ENCODE measurements around the gene NUP205. TPM values are rescaled to one million over a fixed set of nuclear protein-coding genes. Genes with fewer than 3 reads are reported as not detected.

NUP205 gene
- total RNA-seq, 1 donor from 2014 or later = 91.6 TPM

GRCh38 chr7:135512135-135512887 lies 45.4 kb upstream of the NUP205 start:
- no peak overlapping the region for H3K4me3 ChIP-seq (ENCODE audit: low read depth, low read length)
- DNase-seq (ENCODE audit: low read depth) = no peak
- peak; percentile 68 for TF ChIP-seq CTCF (conservative IDR thresholded peaks at IDR 0.05; ENCODE audit: low read depth, low read length)

- H3K4me3 ChIP-seq (ENCODE audit: low read depth, low read length) = no peak overlapping the region
- DNase-seq (ENCODE audit: low read depth) = no peak
- no peak for TF ChIP-seq CTCF (conservative IDR thresholded peaks at IDR 0.05; ENCODE audit: low read depth, low read length)
Measured at GRCh38 chr7:135514856-135515255, 42.9 kb upstream of the NUP205 start.

GRCh38 chr7:135517060-135517459 lies 40.7 kb upstream of the NUP205 start:
- TF ChIP-seq CTCF (conservative IDR thresholded peaks at IDR 0.05; ENCODE audit: low read depth, low read length) = no peak
- DNase-seq (ENCODE audit: low read depth) = no peak
- no peak overlapping the region for H3K4me3 ChIP-seq (ENCODE audit: low read depth, low read length)

- no peak for TF ChIP-seq CTCF (conservative IDR thresholded peaks at IDR 0.05; ENCODE audit: low read depth, low read length)
- no peak overlapping the region for H3K4me3 ChIP-seq (ENCODE audit: low read depth, low read length)
- no peak for DNase-seq (ENCODE audit: low read depth)
Measured at GRCh38 chr7:135518748-135519147, 39.0 kb upstream of the NUP205 start.

GRCh38 chr7:135519233-135519688 lies 38.5 kb upstream of the NUP205 start:
- H3K4me3 ChIP-seq (ENCODE audit: low read depth, low read length) = no peak overlapping the region
- DNase-seq (ENCODE audit: low read depth) = no peak
- TF ChIP-seq CTCF (conservative IDR thresholded peaks at IDR 0.05; ENCODE audit: low read depth, low read length) = no peak

- TF ChIP-seq CTCF (conservative IDR thresholded peaks at IDR 0.05; ENCODE audit: low read depth, low read length) = no peak
- no peak overlapping the region for H3K4me3 ChIP-seq (ENCODE audit: low read depth, low read length)
- DNase-seq (ENCODE audit: low read depth) = no peak
Measured at GRCh38 chr7:135519871-135520270, 37.8 kb upstream of the NUP205 start.

- no peak overlapping the region for H3K4me3 ChIP-seq (ENCODE audit: low read depth, low read length)
- no peak for TF ChIP-seq CTCF (conservative IDR thresholded peaks at IDR 0.05; ENCODE audit: low read depth, low read length)
- DNase-seq (ENCODE audit: low read depth) = no peak
Measured at GRCh38 chr7:135522509-135522908, 35.2 kb upstream of the NUP205 start.
